ENCODE measurements around the gene EOMES. TPM values are rescaled to one million over a fixed set of nuclear protein-coding genes. Genes with fewer than 3 reads are reported as not detected.

EOMES gene
- total and polyA plus RNA-seq, 3 experiments from 2014 or later, result 37.1 to 188 (median 37.2) TPM

DNA sequence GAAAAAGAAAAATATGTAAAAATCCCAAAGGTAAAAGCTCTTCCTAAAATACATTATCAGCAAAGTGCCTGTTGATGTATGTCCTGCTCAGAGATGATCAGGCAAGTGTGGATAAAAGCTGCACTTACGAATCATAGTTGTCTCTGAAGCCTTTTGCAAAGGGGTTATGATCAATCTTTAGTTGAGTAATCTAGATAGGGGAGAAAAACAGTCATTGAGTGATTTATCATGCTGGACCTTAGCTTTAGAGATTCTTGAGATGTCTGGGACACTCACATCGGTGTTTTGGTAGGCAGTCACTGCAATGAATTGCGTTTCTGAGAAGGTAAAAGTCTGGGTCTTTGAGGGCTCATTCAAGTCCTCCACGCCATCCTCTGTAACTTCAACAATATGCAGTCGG lies 3.7 kb downstream of the EOMES start:
- H3K4me1 Mint-ChIP-seq, result peaks cover 60 to 74% (median 71%) of the 10 kb centered on the region in 3 donors
- Histone ChIP-seq H3K4me1 (ENCODE audit: insufficient read depth, low read length) (peaks cover 33% of the 10 kb centered on the region), H3K27me3 (ENCODE audit: insufficient read depth, low read length, poor library complexity, severe bottlenecking) (peaks cover 7% of the 10 kb centered on the region), H3K9me3 (ENCODE audit: low read length) (no peaks in the 10 kb centered on the region), H3K4me3 (ENCODE audit: low read length) (no peak overlapping the region), H3K36me3 (ENCODE audit: insufficient read depth, low read length) (peaks cover 6% of the 10 kb centered on the region), H3K27ac (ENCODE audit: low read depth, low read length) (no peak overlapping the region)
- peaks cover 8 to 13% of the 10 kb centered on the region in 2 donors for H3K27me3 Mint-ChIP-seq
- no peaks in the 10 kb centered on the region for H3K9me3 Mint-ChIP-seq
- CTCF ChIA-PET, result interaction anchor here (1.1 to 7.4 kb wide), 5 partner anchors 10 to 608 kb away, joined by 3 to 61 read pairs (median 6); no protein-coding TSS in a partner anchor
- peaks cover 18 to 80% (median 20%) of the 10 kb centered on the region in 3 donors for H3K36me3 Mint-ChIP-seq
- no peak for DNase-seq
- peak overlapping the region; percentile 95 to 100 (median 99) for H3K4me3 Mint-ChIP-seq
- peak overlapping the region; percentile 69 to 98 (median 92) for H3K27ac Mint-ChIP-seq
- POLR2A ChIA-PET, result no interaction called here

DNA sequence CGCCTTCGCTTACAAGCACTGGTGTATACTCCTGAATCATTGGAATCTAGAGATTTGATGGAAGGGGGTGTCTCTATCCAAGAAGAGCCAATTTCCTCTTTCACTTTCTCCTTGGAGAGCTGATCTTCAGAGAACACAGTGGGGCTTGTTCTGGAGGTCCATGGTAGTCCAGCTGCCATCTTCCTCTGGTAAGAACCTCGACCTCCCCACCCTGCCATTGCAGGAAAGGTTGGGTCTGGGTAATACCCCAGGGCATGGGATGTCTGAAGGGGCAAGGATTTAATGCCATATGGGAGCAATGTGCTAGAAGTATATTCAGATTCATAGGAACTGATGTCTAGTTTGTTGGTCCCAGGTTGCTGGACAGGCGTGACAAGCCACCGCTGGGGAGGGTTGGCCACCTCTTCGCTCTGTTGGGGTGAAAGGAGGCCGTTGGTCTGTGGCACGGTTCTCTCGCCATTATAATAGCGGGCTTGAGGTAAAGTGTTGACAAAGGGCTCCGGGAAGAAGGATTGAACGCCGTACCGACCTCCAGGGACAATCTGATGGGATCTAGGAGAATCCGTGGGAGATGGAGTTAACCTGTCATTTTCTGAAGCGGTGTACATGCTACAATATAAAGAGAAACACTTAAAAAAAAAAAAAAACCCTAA lies 4.8 kb downstream of the EOMES start:
- Histone ChIP-seq H3K4me3 (ENCODE audit: low read length) (peak overlapping the region; percentile 40), H3K27me3 (ENCODE audit: insufficient read depth, low read length, poor library complexity, severe bottlenecking) (no peaks in the 10 kb centered on the region), H3K27ac (ENCODE audit: low read depth, low read length) (peak overlapping the region; percentile 33), H3K9me3 (ENCODE audit: low read length) (no peaks in the 10 kb centered on the region), H3K4me1 (ENCODE audit: insufficient read depth, low read length) (peaks cover 23% of the 10 kb centered on the region), H3K36me3 (ENCODE audit: insufficient read depth, low read length) (peaks cover 6% of the 10 kb centered on the region)
- Mint-ChIP-seq H3K4me3 (peak overlapping the region; percentile 95 to 100 (median 99)), H3K27ac (peak overlapping the region; percentile 69 to 98 (median 92)), H3K27me3 (peaks cover 2 to 5% of the 10 kb centered on the region in 2 donors), H3K4me1 (peaks cover 50 to 71% (median 60%) of the 10 kb centered on the region in 3 donors), H3K9me3 (no peaks in the 10 kb centered on the region), H3K36me3 (peaks cover 18 to 86% (median 20%) of the 10 kb centered on the region in 3 donors)
- CTCF ChIA-PET, result interaction anchor here (3.4 kb wide), 1 partner anchor 610 kb away, joined by 20 read pairs; no protein-coding TSS in a partner anchor
- POLR2A ChIA-PET, result interaction anchor here (1.0 to 1.2 kb wide), 2 partner anchors 171 to 609 kb away, joined by 3 to 4 read pairs; no protein-coding TSS in a partner anchor
- no peak for DNase-seq

DNA sequence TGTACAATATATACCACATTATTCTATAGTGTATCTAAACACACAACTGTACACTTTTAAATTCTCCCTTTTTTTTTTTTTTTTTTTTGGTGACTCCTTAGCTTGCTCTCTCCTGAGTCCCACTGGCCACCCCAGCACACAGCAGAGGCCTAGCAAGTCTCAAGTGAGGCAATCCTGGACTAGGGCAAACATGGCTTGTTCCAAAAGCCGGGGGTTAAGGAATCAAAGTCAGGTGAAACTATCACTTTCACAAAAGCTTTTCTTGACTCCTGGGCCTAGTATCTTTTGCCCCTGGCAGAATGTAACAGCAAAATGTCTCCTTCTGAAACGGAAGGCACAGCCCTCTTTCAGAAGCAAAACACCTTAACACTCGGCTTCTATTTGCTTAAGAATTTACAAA lies 5.8 kb downstream of the EOMES start:
- no peaks in the 10 kb centered on the region for H3K9me3 Mint-ChIP-seq
- ChIA-PET CTCF (interaction anchor here (0.8 to 3.4 kb wide), 7 partner anchors 9 to 632 kb away, joined by 3 to 20 read pairs (median 4); partner anchors contain the start of genes AZI2 and ZCWPW2), POLR2A (interaction anchor here (0.6 to 1.3 kb wide), 4 partner anchors 172 to 576 kb away, joined by 4 to 18 read pairs (median 4); no protein-coding TSS in a partner anchor)
- H3K4me1 Mint-ChIP-seq, result peaks cover 50 to 73% (median 59%) of the 10 kb centered on the region in 3 donors
- peak overlapping the region; percentile 95 to 100 (median 99) for H3K4me3 Mint-ChIP-seq
- H3K27ac ChIP-seq (ENCODE audit: low read depth, low read length), result no peak overlapping the region
- H3K27me3 Mint-ChIP-seq, result peaks cover 3 to 5% of the 10 kb centered on the region in 2 donors
- H3K27ac Mint-ChIP-seq, result peak overlapping the region; percentile 69 to 98 (median 92)
- H3K27me3 ChIP-seq (ENCODE audit: insufficient read depth, low read length, poor library complexity, severe bottlenecking), result no peaks in the 10 kb centered on the region
- H3K36me3 ChIP-seq (ENCODE audit: insufficient read depth, low read length), result peaks cover 6% of the 10 kb centered on the region
- H3K36me3 Mint-ChIP-seq, result peaks cover 18 to 85% (median 20%) of the 10 kb centered on the region in 3 donors
- no peak for DNase-seq
- no peaks in the 10 kb centered on the region for H3K9me3 ChIP-seq (ENCODE audit: low read length)
- H3K4me1 ChIP-seq (ENCODE audit: insufficient read depth, low read length), result peaks cover 23% of the 10 kb centered on the region
- peak overlapping the region; percentile 40 for H3K4me3 ChIP-seq (ENCODE audit: low read length)

DNA sequence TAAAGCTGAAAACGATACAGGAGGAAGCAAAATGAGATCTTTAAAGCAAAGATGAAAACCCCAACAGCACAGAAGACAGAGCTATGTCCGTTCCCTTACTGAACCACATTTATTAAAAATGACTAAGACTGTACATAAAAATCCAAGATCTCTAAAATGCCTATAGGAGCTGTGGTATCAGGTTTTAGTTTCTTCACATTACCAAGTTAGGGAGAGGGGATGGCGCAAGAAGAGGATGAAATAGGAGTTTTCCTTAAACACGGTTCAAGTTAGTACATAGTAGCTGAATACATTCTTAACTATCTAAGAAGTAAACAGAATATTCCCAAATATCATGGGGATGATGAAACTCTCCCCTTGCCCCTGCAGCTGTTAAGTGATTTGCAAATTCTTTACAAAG lies 6.3 kb downstream of the EOMES start:
- Mint-ChIP-seq H3K27me3 (peaks cover 3 to 5% of the 10 kb centered on the region in 2 donors), H3K9me3 (no peaks in the 10 kb centered on the region), H3K4me1 (peaks cover 48 to 73% (median 56%) of the 10 kb centered on the region in 3 donors), H3K36me3 (peaks cover 18 to 81% (median 20%) of the 10 kb centered on the region in 3 donors), H3K4me3 (peak overlapping the region; percentile 95 to 100 (median 99)), H3K27ac (peak overlapping the region; percentile 69 to 98 (median 92))
- H3K9me3 ChIP-seq (ENCODE audit: low read length), result no peaks in the 10 kb centered on the region
- peaks cover 6% of the 10 kb centered on the region for H3K36me3 ChIP-seq (ENCODE audit: insufficient read depth, low read length)
- no peak overlapping the region for H3K27ac ChIP-seq (ENCODE audit: low read depth, low read length)
- no peaks in the 10 kb centered on the region for H3K27me3 ChIP-seq (ENCODE audit: insufficient read depth, low read length, poor library complexity, severe bottlenecking)
- CTCF ChIA-PET, result interaction anchor here (0.8 to 3.4 kb wide), 9 partner anchors 7 to 633 kb away, joined by 3 to 20 read pairs (median 4); partner anchors contain the start of genes AZI2 and ZCWPW2
- H3K4me3 ChIP-seq (ENCODE audit: low read length), result peak overlapping the region; percentile 25
- POLR2A ChIA-PET, result interaction anchor here (1.1 to 1.3 kb wide), 2 partner anchors 502 to 576 kb away, joined by 4 to 18 read pairs; no protein-coding TSS in a partner anchor
- no peak for DNase-seq
- H3K4me1 ChIP-seq (ENCODE audit: insufficient read depth, low read length), result peaks cover 20% of the 10 kb centered on the region

DNA sequence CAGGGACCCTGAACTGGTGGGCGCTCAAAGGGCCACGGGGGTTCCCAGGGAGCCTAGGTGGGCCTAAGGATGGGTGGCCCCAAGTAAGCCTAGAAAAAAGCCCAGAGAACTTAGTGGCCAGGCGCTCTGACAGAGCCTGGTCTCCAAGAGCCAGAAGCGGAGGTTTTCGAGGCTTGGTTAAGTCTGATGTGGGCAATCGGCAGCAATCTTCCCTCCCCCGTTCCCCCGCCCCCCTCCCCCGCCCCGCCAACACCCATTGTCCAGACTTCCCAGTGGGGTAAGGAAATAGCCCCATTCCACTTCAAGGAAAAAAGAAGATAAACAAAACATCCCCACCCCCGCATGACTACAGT lies 6.7 kb downstream of the EOMES start:
- H3K36me3 ChIP-seq (ENCODE audit: insufficient read depth, low read length), result peaks cover 6% of the 10 kb centered on the region
- Mint-ChIP-seq H3K27me3 (peaks cover 3 to 5% of the 10 kb centered on the region in 2 donors), H3K9me3 (no peaks in the 10 kb centered on the region), H3K4me3 (peak overlapping the region; percentile 95 to 100 (median 99)), H3K4me1 (peaks cover 48 to 73% (median 53%) of the 10 kb centered on the region in 3 donors), H3K36me3 (peaks cover 18 to 77% (median 20%) of the 10 kb centered on the region in 3 donors), H3K27ac (peak overlapping the region; percentile 69 to 99 (median 96))
- peak overlapping the region; percentile 84 for H3K4me3 ChIP-seq (ENCODE audit: low read length)
- no peaks in the 10 kb centered on the region for H3K27me3 ChIP-seq (ENCODE audit: insufficient read depth, low read length, poor library complexity, severe bottlenecking)
- H3K4me1 ChIP-seq (ENCODE audit: insufficient read depth, low read length), result peaks cover 17% of the 10 kb centered on the region
- ChIA-PET POLR2A (interaction anchor here (1.1 to 1.3 kb wide), 2 partner anchors 503 to 577 kb away, joined by 4 to 18 read pairs; no protein-coding TSS in a partner anchor), CTCF (interaction anchor here (0.8 to 3.4 kb wide), 9 partner anchors 8 to 633 kb away, joined by 3 to 20 read pairs (median 4); partner anchors contain the start of genes AZI2 and ZCWPW2)
- no peaks in the 10 kb centered on the region for H3K9me3 ChIP-seq (ENCODE audit: low read length)
- DNase-seq, result no peak
- H3K27ac ChIP-seq (ENCODE audit: low read depth, low read length), result peak overlapping the region; percentile 72

DNA sequence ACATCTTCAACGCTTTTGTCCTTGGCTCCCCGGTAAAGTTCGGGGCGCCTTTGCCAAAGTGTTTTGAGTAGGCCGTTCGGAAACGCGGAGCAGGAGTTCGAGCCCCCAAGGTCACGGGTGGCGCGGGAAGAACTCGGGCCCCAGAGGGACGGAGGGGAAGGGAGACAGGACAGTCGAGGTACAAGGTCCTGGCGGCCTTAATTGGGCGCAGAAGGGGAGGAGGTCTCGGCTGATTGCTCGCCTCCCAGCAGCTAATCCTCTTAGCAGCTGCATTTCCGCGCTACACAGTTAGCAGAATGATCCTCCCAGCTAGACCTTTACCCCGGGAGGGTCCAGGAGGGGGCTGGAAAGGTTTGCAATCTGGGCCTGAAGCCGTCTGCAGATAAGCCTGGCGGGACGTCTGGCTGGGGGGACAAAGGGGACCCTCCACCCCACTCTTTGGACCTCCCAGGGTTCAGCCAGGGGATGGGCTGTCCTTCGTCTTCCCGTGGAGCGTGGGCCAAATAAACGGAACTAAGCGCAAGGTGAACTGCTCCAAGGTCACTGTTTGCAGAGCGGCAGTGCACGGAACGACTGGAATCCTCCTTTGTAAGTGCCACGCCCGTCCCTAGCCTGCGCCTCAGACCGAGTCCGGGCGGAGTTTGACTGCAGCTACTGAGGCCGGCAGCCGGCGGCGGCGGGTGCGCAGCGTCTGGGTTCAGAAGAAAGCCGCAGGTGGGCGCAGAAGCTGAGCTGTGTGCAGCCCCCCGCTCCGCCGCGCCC lies 7.2 kb downstream of the EOMES start:
- H3K27ac ChIP-seq (ENCODE audit: low read depth, low read length), result peak overlapping the region; percentile 72

DNA sequence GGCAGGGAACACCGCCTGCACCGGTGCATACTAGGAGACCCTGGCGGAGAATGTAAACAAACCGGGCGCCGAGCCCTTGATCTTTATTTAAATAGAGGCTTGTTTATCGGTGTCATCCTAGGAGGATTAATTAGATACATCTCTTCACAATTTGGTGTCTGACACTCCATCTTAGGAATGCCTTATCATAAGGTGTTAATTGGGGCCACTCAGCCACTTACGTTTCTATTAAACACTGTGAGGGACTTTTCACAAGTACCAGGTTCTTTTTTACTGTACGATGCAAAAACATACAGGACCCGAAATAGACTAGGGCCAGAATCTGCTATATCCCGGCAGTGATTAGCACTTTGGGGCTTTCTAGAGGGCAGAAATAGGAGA lies 8.0 kb downstream of the EOMES start:
- POLR2A ChIA-PET, result no interaction called here
- Histone ChIP-seq H3K36me3 (ENCODE audit: insufficient read depth, low read length) (peaks cover 6% of the 10 kb centered on the region), H3K4me3 (ENCODE audit: low read length) (peak overlapping the region; percentile 84), H3K27me3 (ENCODE audit: insufficient read depth, low read length, poor library complexity, severe bottlenecking) (no peaks in the 10 kb centered on the region), H3K27ac (ENCODE audit: low read depth, low read length) (peak overlapping the region; percentile 72), H3K4me1 (ENCODE audit: insufficient read depth, low read length) (peaks cover 17% of the 10 kb centered on the region), H3K9me3 (ENCODE audit: low read length) (no peaks in the 10 kb centered on the region)
- H3K4me1 Mint-ChIP-seq, result peaks cover 43 to 66% (median 53%) of the 10 kb centered on the region in 3 donors
- no peak for DNase-seq
- CTCF ChIA-PET, result interaction anchor here (0.6 to 3.4 kb wide), 8 partner anchors 8 to 635 kb away, joined by 3 to 130 read pairs (median 16); partner anchors contain the start of genes AZI2, EOMES and ZCWPW2
- no peaks in the 10 kb centered on the region for H3K9me3 Mint-ChIP-seq
- H3K36me3 Mint-ChIP-seq, result peaks cover 14 to 65% (median 20%) of the 10 kb centered on the region in 3 donors
- peaks cover 5 to 10% of the 10 kb centered on the region in 2 donors for H3K27me3 Mint-ChIP-seq
- peak overlapping the region; percentile 95 to 100 (median 99) for H3K4me3 Mint-ChIP-seq
- H3K27ac Mint-ChIP-seq, result peak overlapping the region; percentile 85 to 99 (median 96)

More for the DNA sequence above, 7.2 kb downstream of the EOMES start:
- peaks cover 17% of the 10 kb centered on the region for H3K4me1 ChIP-seq (ENCODE audit: insufficient read depth, low read length)
- Mint-ChIP-seq H3K9me3 (no peaks in the 10 kb centered on the region), H3K4me1 (peaks cover 44 to 70% (median 53%) of the 10 kb centered on the region in 3 donors), H3K27ac (peak overlapping the region; percentile 85 to 99 (median 96)), H3K27me3 (peaks cover 5 to 7% of the 10 kb centered on the region in 2 donors), H3K4me3 (peak overlapping the region; percentile 95 to 100 (median 99)), H3K36me3 (peaks cover 18 to 73% (median 20%) of the 10 kb centered on the region in 3 donors)
- POLR2A ChIA-PET, result interaction anchor here (1.1 to 1.3 kb wide), 2 partner anchors 503 to 577 kb away, joined by 4 to 18 read pairs; no protein-coding TSS in a partner anchor
- peak overlapping the region; percentile 84 for H3K4me3 ChIP-seq (ENCODE audit: low read length)
- H3K9me3 ChIP-seq (ENCODE audit: low read length), result no peaks in the 10 kb centered on the region
- DNase-seq, result peak in 2 of 5 donors; percentile 20 to 53
- CTCF ChIA-PET, result interaction anchor here (0.6 to 3.4 kb wide), 8 partner anchors 8 to 634 kb away, joined by 3 to 20 read pairs (median 4); partner anchors contain the start of genes AZI2 and ZCWPW2
- peaks cover 6% of the 10 kb centered on the region for H3K36me3 ChIP-seq (ENCODE audit: insufficient read depth, low read length)
- H3K27me3 ChIP-seq (ENCODE audit: insufficient read depth, low read length, poor library complexity, severe bottlenecking), result no peaks in the 10 kb centered on the region

Measured in CD8-positive, alpha-beta memory T cell (primary cell).